GM06990 (cell line): ENCODE data around the gene NTSR1.

Experiments
- DNase-seq: peaks from one replicate; pipeline ENCODE4 v3.0.0-alpha.2; 2011; ENCODE audit not compliant: insufficient read length; ENCODE audit errors: extremely low read depth
- H3K27me3 ChIP-seq: replicated peaks from 2 replicates; pipeline ENCODE4 v1.6.0; 2011; ENCODE audit warnings: low read length; ENCODE audit not compliant: control insufficient read depth, insufficient read depth
- H3K36me3 ChIP-seq: 2 replicates; pipeline ENCODE4 v1.5.1; 2011; ENCODE audit warnings: low read length; ENCODE audit not compliant: control insufficient read depth, insufficient read depth
- H3K4me3 ChIP-seq: replicated peaks from 2 replicates; pipeline ENCODE4 v1.5.1; 2011; ENCODE audit warnings: low read depth, mild to moderate bottlenecking, control low read depth, low read length
- TF ChIP-seq, protein P1 (sequence below): IDR thresholded peaks from 2 replicates; pipeline ENCODE4 v1.5.1; 2011; ENCODE audit warnings: low read length, control low read depth, mild to moderate bottlenecking, inconsistent platforms; ENCODE audit not compliant: insufficient read depth, poor library complexity, severe bottlenecking

NTSR1 gene

DNA sequence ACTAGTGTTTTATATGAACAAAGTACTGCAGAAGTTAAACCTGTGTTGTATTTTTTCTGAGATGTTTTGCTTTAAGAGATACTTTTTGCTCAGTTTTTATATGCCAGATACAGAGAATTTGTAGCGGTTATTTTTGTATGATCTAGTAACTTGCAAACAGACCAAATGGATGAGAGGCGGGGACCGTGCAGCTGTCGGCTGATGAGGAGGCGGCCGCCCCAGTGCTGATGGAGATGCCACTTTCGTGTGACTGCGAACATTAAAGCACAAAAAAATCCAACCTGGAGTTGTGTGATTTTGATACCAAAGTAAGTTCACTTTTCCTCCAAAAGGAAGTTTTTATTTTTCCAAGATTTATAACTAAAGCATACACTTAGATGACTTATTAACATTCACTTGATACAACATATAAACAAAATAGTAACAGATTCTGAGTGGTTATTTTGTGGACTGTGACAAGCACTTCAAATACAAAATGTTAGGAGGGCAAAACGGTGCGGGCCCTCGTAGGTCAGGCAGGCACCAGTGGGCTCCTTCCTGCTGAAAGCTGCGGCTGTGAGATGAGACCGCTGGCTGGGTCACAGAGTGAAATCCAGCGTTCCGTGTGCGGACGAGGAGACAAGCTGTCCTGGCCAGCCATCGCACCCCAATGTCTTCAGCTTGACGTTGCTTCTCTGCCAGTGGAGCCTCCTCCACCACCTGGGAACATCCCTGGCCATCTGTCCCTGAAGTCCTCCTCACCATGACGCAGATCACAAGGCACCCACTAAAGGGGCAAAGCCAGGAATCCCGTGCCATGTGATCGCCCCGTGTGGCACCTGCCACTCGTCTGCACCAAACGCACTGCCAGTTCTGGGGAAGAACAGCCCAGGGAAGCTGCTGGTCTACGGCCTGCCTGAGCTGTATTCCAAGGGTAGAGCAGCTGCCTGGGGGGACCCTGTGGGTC lies 92.0 kb downstream of the NTSR1 start:
- no peak for DNase-seq
- TF ChIP-seq, protein P1, sequence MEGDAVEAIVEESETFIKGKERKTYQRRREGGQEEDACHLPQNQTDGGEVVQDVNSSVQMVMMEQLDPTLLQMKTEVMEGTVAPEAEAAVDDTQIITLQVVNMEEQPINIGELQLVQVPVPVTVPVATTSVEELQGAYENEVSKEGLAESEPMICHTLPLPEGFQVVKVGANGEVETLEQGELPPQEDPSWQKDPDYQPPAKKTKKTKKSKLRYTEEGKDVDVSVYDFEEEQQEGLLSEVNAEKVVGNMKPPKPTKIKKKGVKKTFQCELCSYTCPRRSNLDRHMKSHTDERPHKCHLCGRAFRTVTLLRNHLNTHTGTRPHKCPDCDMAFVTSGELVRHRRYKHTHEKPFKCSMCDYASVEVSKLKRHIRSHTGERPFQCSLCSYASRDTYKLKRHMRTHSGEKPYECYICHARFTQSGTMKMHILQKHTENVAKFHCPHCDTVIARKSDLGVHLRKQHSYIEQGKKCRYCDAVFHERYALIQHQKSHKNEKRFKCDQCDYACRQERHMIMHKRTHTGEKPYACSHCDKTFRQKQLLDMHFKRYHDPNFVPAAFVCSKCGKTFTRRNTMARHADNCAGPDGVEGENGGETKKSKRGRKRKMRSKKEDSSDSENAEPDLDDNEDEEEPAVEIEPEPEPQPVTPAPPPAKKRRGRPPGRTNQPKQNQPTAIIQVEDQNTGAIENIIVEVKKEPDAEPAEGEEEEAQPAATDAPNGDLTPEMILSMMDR: no peak
- peaks cover 15% of the 10 kb centered on the region for H3K36me3 ChIP-seq
- no peaks in the 10 kb centered on the region for H3K27me3 ChIP-seq
- H3K4me3 ChIP-seq: no peak overlapping the region

DNA sequence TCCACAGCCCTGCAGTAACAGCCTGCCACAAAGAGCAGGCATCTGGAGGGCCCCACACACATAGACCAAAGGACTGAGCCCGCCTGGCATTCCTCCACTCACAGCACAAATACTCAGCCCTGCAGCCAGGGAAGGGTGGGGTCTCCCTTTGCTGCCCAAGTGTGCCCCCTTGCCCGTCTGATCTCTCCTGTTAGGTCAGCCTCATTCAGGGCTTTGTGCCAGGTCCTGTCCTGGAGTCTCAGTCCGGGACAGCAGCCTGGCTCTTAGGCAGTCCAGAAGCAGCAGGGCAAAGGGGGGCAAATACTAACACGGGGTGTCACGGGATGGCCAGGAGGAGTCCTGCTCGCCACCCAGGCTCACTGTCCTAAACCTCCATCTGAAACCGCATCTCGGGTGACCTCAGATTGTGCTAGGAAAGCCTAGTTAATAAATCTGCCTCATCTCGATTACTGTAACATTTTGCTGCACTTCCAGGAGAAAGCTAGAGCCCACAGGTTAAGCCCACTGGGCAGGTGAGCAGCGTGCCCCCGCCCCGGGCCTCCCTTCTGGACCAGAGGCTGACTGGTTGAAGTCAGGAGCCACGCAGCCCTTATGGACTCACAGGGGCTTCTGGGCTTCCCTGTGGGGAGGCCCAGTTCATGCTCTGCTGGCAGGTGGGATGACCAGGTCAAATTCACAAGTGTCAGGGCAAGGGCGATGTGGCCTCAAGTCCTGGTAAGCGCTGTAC lies 92.8 kb downstream of the NTSR1 start:
- Histone ChIP-seq H3K36me3 (peaks cover 15% of the 10 kb centered on the region), H3K4me3 (no peak overlapping the region), H3K27me3 (no peaks in the 10 kb centered on the region)
- TF ChIP-seq, protein P1: no peak
- no peak for DNase-seq

DNA sequence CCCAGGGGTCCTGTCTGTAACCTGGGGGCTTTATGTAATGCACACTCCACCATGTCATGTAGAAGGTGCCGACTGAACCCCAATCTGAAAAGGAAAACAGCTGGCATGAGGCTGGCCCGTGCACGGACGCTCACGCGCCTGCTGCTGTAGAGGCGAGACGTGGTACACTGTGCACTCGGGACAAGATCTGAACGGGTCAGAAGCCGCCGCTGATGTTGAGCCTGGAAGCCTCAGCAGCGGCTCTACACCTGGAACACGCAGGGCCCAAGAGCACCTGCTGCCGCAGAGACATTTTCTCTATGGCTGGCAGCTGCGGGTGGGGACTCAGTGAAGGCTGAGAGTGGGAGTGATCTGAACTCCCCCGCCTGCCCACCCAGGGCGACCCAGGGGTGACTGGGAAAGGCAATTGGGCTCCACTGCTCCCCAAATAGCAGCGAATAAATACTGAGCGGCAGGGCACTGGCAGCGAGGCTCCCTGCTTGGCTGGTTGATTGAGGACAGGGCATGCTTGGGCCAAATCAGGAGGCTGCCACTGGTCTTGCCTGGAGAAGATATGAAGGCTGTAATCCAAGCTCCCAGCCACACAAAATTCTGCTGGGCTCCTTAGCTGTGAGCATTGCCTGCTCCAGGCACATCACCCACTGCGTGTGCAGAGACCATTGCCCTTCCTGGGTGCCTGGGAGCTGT lies 93.5 kb downstream of the NTSR1 start:
- TF ChIP-seq, protein P1: no peak

DNA sequence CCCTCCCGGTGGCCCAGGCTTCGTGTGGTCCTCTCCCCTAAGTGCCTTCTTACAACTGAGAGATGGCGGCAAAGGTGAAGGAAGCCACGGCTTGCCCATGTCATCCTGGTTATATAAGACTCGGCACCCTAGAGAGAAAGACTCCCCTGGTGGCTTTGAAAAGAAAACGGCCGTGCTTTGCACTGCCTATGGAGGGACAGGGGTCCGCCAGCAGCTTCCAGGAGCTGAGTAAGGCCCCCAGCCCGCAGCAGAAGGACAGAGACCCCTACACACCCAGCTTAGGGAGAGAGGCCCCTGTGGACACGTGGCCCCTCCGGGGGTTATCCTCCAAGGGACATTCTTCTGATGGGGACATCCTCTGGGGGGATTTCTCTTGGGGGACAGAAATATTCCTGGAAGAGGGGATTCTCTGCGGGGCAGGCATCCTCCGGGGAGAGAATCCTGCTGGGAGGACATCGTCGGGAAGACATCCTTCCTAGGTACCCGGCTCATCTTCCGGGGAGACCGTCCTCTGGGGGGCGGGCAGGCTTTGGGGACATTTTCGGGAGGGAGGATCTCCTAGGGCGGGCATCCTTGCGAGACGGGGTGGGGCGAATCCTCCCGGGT lies 95.5 kb downstream of the NTSR1 start:
- H3K4me3 ChIP-seq: peak overlapping the region; percentile 93

More for the DNA sequence above, 93.5 kb downstream of the NTSR1 start:
- Histone ChIP-seq H3K36me3 (peaks cover 15% of the 10 kb centered on the region), H3K27me3 (no peaks in the 10 kb centered on the region), H3K4me3 (no peak overlapping the region)
- DNase-seq: no peak

More for the DNA sequence above, 95.5 kb downstream of the NTSR1 start:
- Histone ChIP-seq H3K36me3 (peaks cover 18% of the 10 kb centered on the region), H3K27me3 (no peaks in the 10 kb centered on the region)
- no peak for DNase-seq
- TF ChIP-seq, protein P1: peak; percentile 22
